Hindlimb muscle (tissue), 1 donor: ENCODE results near the gene NR6A1. TPM values are rescaled to one million over a fixed set of nuclear protein-coding genes. Genes with fewer than 3 reads are reported as not detected.

ENCODE experiments used
- DNase-seq: peaks from one replicate; pipeline ENCODE4 v3.0.0-alpha.2; 2013
- polyA plus RNA-seq: library from polyadenylated mRNA; unstranded; fragments of 120-200 nt; gene quantifications from one replicate; pipeline ENCODE4 v1.2.1, GENCODE V29; 2013; ENCODE audit not compliant: insufficient read length

The NR6A1 gene
- polyA plus RNA-seq, 1 donor, result 0.68 TPM

DNA sequence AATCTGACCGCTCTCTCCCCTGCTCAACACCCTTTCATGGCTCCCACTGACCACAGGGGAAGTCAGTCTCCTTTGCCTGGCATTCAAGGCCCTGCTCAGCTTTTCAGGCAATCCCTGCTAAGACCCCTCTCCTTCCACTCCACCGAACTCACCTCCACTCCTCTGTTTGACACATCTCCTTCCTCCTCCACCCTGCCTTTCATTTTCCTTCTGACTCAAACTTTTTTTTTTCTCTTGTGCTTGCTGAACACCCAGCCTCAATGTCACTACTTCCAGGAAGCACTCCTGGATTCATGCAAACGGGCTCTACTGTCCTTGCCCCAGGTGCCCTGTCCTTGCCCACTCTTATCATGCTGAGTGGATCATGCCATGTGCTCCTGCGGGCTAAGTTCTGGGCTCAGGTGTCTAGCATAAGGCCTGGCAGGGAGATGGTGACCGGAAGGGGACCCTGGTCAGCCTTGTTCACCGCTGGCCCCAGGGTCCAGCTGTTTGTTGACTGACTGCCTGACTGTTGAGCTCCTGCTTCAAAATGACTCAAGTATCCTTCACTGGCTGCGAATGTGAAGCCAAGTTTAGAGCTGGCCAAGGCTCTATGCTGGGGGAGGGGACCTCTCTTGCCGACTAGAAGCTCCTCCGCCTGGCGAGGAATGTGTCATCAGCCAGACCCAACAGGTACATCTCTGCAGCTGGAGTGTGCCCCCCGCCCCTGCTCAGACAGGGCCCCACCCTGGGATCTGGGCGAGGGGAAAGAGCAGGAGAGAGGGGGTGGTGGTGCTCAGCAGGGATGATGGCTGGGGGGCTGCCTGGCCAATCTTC lies 270.1 kb downstream of the NR6A1 start:
- no peak for DNase-seq

DNA sequence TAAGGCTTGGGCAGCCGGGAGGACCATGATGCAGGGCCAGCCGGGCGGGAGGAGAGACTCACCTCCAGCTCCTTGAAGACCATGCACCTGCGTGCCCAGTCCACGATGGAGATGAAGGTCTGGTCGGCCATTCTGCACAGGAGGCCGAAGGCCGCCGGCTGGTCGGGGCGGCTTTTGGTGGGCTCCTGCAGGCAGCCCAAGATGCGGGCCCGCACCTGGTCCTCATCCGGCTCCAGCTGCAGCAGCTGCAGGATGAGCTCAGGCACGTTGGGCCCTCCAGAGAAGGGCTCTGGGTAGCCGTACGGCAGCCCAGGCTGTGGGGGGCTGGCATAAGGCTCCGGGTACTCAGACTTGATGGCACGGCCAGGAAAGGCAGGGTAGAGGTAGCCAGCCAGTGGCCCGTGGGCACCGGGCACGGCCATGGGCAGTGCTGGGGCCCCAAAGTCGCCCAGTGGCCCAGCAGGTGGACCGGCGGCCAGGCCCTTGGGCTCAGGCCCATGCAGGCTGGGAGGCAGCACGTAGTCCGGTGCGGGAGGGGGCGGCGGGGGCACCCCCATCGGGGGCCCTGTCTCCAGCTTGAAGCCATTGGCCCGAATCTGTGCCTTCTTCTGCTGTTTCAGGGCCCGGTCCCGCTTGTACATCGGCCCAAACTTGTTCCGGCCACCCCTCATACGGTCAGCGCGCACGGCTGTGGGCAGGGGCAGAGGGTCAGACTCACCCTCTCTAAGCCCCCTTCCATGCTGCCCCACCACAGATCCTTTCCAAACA lies 270.9 kb downstream of the NR6A1 start:
- no peak for DNase-seq

DNA sequence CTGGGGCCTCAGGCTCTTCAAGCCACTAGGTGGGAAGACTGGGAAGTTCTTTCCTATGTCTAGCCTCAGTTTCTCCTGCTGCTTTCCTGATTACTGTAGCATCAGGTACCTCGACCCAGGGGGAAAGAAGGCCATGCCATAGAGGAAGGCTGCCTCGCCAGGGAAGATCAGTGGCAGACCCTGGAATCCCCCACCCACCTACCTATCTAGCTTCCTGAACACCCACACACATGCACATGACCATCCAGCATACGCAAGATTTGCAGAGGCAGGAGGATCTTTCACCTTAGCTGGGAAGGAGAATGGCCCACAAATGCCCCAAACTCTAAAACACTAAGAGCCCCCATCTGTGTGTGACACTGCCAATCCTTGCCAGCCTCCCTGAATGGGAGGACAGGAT lies 271.9 kb downstream of the NR6A1 start:
- no peak for DNase-seq

- DNase-seq, result no peak
Observed at GRCh38 chr9:124498499-124499146, 272.5 kb downstream of the NR6A1 start.

- no peak for DNase-seq
Observed at GRCh38 chr9:124498040-124498439, 273.1 kb downstream of the NR6A1 start.

DNA sequence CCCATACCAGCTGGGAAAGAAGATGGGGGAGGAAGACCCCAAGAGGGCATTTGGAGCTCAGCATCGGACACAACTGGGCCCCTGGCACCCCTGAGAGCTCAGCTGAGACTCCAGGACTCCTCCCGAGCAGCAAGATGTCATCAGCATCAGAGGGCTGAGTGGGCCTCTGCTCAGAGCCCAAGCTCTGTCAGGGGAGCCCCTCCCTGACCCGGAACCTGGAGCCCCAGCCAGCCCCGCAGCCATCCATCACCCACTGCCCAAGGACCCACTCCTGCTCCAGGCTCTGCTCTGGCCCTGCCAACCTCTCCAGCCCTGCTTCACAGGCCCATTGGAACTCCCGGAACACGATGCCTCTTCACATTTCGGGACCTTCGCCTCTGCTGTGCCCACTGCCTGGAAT lies 273.7 kb downstream of the NR6A1 start:
- no peak for DNase-seq

- DNase-seq, result no peak
Observed at GRCh38 chr9:124496463-124496862, 274.6 kb downstream of the NR6A1 start.

GRCh38 chr9:124496075-124496449 lies 275.0 kb downstream of the NR6A1 start:
- no peak for DNase-seq

DNA sequence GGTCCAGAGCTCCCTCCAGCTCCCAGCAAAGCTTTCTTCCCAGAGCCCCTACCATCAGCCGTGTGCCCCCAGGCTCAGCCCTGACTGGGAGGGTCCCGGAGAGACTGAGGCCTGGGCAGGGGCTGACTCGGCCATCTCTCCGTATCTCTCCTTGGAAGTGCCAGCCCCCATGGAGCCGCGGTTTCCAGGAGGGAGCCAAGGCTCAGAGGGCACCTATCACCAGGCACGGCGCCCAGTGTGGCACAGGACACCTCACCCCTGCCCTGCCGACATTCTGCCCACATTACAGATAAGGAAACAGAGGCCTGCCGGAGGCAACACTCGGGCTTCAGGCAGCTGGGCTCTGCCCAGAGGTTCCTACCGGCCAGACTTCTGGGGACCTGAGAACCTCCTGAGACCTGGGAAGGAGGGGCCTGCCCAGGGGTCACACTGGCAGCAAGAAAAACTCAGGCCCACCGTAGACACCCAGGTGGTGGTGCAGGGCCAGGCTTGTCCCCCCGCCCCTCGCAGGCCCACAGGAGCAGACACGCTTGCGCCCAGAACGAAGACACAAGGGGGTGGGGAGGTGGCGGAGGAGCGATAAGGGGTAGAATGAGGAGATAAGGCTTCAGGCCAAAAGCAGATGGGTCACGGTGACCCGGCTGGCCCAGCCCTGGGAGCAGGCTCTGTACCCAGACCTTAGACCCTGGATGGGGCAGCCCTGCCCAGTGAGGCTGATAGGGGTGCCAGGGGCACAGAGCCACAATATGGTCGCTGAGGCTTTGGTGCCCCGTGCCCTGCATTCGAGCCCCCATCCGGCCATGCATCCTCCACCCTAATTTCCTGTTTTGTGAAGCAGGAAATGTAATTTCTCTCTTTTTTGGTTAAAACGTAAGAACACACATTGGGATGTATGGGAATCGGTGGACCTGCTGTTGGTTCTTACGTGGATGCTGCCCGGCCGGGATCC lies 275.7 kb downstream of the NR6A1 start:
- DNase-seq, result no peak

DNA sequence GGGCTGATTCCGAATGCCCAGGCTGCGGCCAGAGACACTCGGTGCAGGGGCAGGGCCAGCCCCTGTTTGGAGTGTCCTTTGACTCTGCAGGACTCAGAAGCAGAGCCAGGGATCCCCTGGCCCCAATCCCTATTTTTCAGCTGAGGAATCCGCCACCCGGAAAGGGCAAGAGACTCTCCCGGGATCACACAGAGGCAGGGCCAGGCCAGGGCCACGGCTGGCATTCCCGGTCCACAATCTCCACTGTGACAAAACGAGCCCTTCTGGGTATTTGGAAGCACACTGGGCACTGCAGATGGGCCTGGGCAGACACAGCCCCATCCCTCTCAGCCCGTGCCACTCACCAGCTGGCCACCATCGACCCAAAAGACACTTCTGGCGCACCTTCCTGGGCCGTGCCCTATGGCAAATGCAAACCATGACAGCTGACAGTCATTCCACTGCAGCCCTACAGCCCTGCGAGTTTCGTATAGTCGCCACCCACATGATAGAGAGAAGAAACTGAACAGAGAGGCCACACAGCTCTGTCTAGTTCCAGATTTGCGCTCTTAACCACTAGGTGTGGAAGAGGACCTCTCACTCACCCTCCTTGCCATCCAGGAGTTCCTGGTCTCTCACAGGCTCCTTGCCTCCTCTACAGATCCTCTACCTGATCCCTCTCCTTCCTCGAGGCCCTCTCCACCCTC lies 277.2 kb downstream of the NR6A1 start:
- DNase-seq, result no peak

DNA sequence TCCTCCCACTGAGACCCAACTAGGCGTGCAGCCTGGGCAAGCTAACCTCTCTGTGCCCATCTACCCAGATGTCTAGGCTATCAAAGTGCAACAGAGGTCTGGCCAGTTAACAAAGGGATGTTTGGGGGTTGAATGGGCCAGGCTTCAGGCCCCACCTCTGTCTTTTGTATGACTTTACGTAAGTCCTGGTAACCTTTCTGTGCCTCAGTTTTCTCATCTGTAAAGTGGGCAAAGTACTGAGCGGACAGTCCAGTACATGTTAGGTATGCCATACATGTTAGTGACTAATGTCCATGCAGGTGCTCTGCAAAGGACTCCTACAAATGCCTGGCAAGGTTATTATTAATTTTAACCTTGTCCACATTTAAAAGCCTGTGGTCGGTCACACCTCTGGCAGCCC lies 277.9 kb downstream of the NR6A1 start:
- DNase-seq, result no peak

DNA sequence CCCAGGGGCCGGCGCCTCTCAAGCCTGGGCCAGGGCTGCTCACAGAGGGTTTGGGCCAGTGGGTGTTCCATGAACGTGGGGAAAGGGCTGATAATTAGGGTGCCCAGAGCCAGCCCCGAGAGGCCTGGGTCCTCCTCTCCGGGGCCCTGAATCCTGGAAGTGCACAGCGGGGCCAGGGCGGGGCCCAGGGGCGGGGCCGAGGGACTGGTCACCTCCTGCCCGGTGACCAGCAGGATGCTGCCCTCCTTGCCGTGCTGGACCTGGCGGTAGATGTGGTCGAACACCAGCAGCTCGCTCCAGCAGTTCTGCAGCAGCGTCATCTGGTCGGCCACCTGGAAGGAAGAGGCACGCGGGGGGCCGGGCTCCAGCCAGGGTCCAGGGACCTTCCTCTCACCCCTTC lies 278.3 kb downstream of the NR6A1 start:
- no peak for DNase-seq

GRCh38 chr9:124491049-124491975 lies 279.8 kb downstream of the NR6A1 start:
- DNase-seq, result no peak

- DNase-seq, result no peak
Observed at GRCh38 chr9:124490004-124490403, 281.1 kb downstream of the NR6A1 start.

- DNase-seq, result no peak
Observed at GRCh38 chr9:124489222-124489621, 281.9 kb downstream of the NR6A1 start.

GRCh38 chr9:124488641-124489210 lies 282.4 kb downstream of the NR6A1 start:
- DNase-seq, result no peak

- no peak for DNase-seq
Observed at GRCh38 chr9:124487260-124488182, 283.6 kb downstream of the NR6A1 start.

DNA sequence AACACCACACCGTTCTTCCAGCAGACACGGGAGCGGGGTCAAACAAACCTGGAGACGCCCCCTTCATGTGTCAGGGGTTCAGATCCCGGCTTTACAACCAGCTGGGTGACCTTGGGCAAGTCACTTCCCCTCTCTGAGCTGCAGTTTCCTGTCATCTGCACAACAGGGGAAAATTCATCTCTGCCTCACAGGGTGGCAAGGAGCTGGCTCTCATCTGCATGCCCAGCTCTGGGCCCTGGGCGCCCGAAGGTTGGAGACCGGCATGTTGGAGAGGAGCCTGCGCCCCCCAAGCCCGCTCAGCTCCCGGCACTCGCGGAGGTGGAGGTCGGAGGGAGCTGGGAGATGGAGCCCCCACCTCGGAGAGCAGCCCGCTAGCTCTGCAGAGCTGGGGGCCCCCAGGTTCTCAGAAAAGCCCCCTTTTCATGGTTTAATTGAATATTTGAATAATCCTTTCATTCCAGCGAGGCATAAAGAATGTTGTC lies 284.3 kb downstream of the NR6A1 start:
- DNase-seq, result no peak

- DNase-seq, result no peak
Observed at GRCh38 chr9:124485936-124486335, 285.2 kb downstream of the NR6A1 start.
